A673 (cell line): ENCODE measurements around the gene SPINK9. TPM values are rescaled to one million over a fixed set of nuclear protein-coding genes. Genes with fewer than 3 reads are reported as not detected.

ENCODE experiments used
- BruUV-seq: library from RNA; stranded (reverse); fragments of 400-500 nt; replicated peaks from 2 replicates; lab custom pipeline; 2021; lab: Mats Ljungman, UMichigan
- CTCF ChIA-PET: fragments of 300-600 bp; sonication (Branson Sonifier 250); formaldehyde crosslinking; loops from one replicate; lab custom pipeline; 2022; ENCODE audit warnings: antibody characterized with exemption; lab: Charles Lee
- POLR2A ChIA-PET: fragments of 300-600 bp; sonication (Branson Sonifier 250); formaldehyde crosslinking; loops from one replicate; lab custom pipeline; 2022; ENCODE audit warnings: antibody characterized with exemption; ENCODE audit not compliant: low non-redundant PET; lab: Charles Lee
- DNase-seq: peaks from one replicate; pipeline ENCODE4 v3.0.0-alpha.2; 2015; ENCODE audit warnings: low spot score
- H3K27ac ChIP-seq: fragments of 200-600 bp; sonication (generic); 2 replicates; pipeline ENCODE4 v1.5.1; 2016; ENCODE audit warnings: mixed run types, low read depth, mild to moderate bottlenecking, mixed read lengths, antibody characterized with exemption, low read length; ENCODE audit not compliant: poor library complexity, severe bottlenecking
- H3K27me3 ChIP-seq: fragments of 200-600 bp; sonication (generic); replicated peaks from 2 replicates; pipeline ENCODE4 v1.6.1; 2017; ENCODE audit warnings: mixed run types, low read depth, mild to moderate bottlenecking, mixed read lengths, antibody characterized with exemption, low read length; ENCODE audit not compliant: insufficient read depth, poor library complexity
- H3K36me3 ChIP-seq: fragments of 200-600 bp; sonication (generic); 2 replicates; pipeline ENCODE4 v1.6.1; 2016; ENCODE audit warnings: mixed run types, mild to moderate bottlenecking, mixed read lengths, antibody characterized with exemption, low read length; ENCODE audit not compliant: insufficient read depth, poor library complexity, severe bottlenecking
- H3K4me1 ChIP-seq: fragments of 200-600 bp; sonication (generic); 2 replicates; pipeline ENCODE4 v1.6.1; 2017; ENCODE audit warnings: mixed run types, mild to moderate bottlenecking, mixed read lengths, antibody characterized with exemption, low read length; ENCODE audit not compliant: insufficient read depth, poor library complexity, severe bottlenecking
- H3K4me3 ChIP-seq: fragments of 200-600 bp; sonication (generic); 2 replicates; pipeline ENCODE4 v1.5.1; 2016; ENCODE audit warnings: low read depth, mixed run types, mild to moderate bottlenecking, mixed read lengths, low read length; ENCODE audit not compliant: poor library complexity, severe bottlenecking
- H3K9me3 ChIP-seq: fragments of 200-600 bp; sonication (generic); 2 replicates; pipeline ENCODE4 v1.6.1; 2016; ENCODE audit warnings: mixed run types, low read depth, mild to moderate bottlenecking, mixed read lengths, antibody characterized with exemption, low read length; ENCODE audit not compliant: poor library complexity, severe bottlenecking
- CTCF ChIP-seq: fragments of 300-800, 200-600 bp; sonication (generic); conservative IDR thresholded peaks from 2 replicates; pipeline ENCODE4 v1.5.1; 2017; ENCODE audit warnings: low read depth, mild to moderate bottlenecking, antibody characterized with exemption, low read length, moderate library complexity, mixed read lengths
- EZH2 ChIP-seq: fragments of 200-600 bp; sonication (generic); IDR thresholded peaks from 2 replicates; pipeline ENCODE4 v1.6.1; 2017; ENCODE audit warnings: borderline replicate concordance, low read depth, mild to moderate bottlenecking, mixed read lengths, antibody characterized with exemption, low read length; ENCODE audit not compliant: poor library complexity, severe bottlenecking
- intact Hi-C: fragments of 100-400 bp; cut with micrococcal nuclease; formaldehyde crosslinking; loops from one replicate; pipeline ENCODE4 v1.10.0; 2022; ENCODE audit not compliant: unreplicated experiment
- total RNA-seq: library from RNA; stranded (reverse); gene quantifications from 2 replicates; pipeline ENCODE4 v1.2.3, GENCODE V29; 2021

SPINK9 gene
- total RNA-seq, 1 experiment from 2014 or later, result not detected

GRCh38 chr5:148343046-148343407 is 7.7 kb downstream of the SPINK9 start:
- H3K9me3 ChIP-seq, result no peaks in the 10 kb centered on the region
- TF ChIP-seq CTCF, result no peak
- TF ChIP-seq EZH2, result no peak
- H3K27me3 ChIP-seq, result peaks cover 3% of the 10 kb centered on the region
- no peak for DNase-seq
- no peaks in the 10 kb centered on the region for H3K4me1 ChIP-seq
- H3K27ac ChIP-seq, result no peak overlapping the region
- no peaks in the 10 kb centered on the region for H3K36me3 ChIP-seq
- POLR2A ChIA-PET, result no interaction called here
- no peak overlapping the region for H3K4me3 ChIP-seq
- CTCF ChIA-PET, result no interaction called here
- BruUV-seq, result no TSS peak
- intact Hi-C loops, result no loop called here

- Histone ChIP-seq H3K4me3 (no peak overlapping the region), H3K9me3 (no peaks in the 10 kb centered on the region), H3K4me1 (no peaks in the 10 kb centered on the region), H3K27ac (no peak overlapping the region), H3K36me3 (no peaks in the 10 kb centered on the region), H3K27me3 (peaks cover 3% of the 10 kb centered on the region)
- no peak for DNase-seq
- no peak for TF ChIP-seq EZH2
- no peak for TF ChIP-seq CTCF
- POLR2A ChIA-PET, result no interaction called here
- CTCF ChIA-PET, result no interaction called here
- BruUV-seq, result no TSS peak
- intact Hi-C loops, result no loop called here
These were observed 8.5 kb downstream of the SPINK9 start for GRCh38 chr5:148343603-148344487.

GRCh38 chr5:148347706-148348105 is 12.3 kb downstream of the SPINK9 start:
- Histone ChIP-seq H3K27me3 (peaks cover 16% of the 10 kb centered on the region), H3K4me3 (no peak overlapping the region), H3K36me3 (no peaks in the 10 kb centered on the region), H3K9me3 (no peaks in the 10 kb centered on the region), H3K27ac (no peak overlapping the region), H3K4me1 (no peaks in the 10 kb centered on the region)
- CTCF ChIA-PET, result no interaction called here
- TF ChIP-seq EZH2, result no peak
- no peak for TF ChIP-seq CTCF
- no peak for DNase-seq
- POLR2A ChIA-PET, result no interaction called here
- no TSS peak for BruUV-seq
- intact Hi-C loops, result no loop called here
